ENCODE measurements around the gene NANS.

GRCh38 chr9:98083566-98084183 lies 27.1 kb downstream of the NANS start:
- TF ChIP-seq, protein P1, sequence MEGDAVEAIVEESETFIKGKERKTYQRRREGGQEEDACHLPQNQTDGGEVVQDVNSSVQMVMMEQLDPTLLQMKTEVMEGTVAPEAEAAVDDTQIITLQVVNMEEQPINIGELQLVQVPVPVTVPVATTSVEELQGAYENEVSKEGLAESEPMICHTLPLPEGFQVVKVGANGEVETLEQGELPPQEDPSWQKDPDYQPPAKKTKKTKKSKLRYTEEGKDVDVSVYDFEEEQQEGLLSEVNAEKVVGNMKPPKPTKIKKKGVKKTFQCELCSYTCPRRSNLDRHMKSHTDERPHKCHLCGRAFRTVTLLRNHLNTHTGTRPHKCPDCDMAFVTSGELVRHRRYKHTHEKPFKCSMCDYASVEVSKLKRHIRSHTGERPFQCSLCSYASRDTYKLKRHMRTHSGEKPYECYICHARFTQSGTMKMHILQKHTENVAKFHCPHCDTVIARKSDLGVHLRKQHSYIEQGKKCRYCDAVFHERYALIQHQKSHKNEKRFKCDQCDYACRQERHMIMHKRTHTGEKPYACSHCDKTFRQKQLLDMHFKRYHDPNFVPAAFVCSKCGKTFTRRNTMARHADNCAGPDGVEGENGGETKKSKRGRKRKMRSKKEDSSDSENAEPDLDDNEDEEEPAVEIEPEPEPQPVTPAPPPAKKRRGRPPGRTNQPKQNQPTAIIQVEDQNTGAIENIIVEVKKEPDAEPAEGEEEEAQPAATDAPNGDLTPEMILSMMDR (IDR thresholded peaks at IDR 0.05), result no peak
- no peak for TF ChIP-seq POLR2AphosphoS5 (IDR thresholded peaks at IDR 0.05)
